PC-3 (cell line): Measurements from ENCODE around the gene VGF. TPM values are rescaled to one million over a fixed set of nuclear protein-coding genes. Genes with fewer than 3 reads are reported as not detected.

Experiments used
- ATAC-seq: fragments of 200-7000 bp; cut with Tn5 transposase; 2 replicates; pipeline ENCODE4 v1.9.1; 2020; ENCODE audit warnings: mild to moderate bottlenecking, moderate library complexity
- BruUV-seq: library from RNA; stranded (reverse); fragments of 400-500 nt; replicated peaks from 2 replicates; lab custom pipeline; 2021; lab: Mats Ljungman, UMichigan
- CTCF ChIA-PET: fragments of 300-600 bp; sonication (Branson Sonifier 250); formaldehyde crosslinking; loops from one replicate; lab custom pipeline; 2022; ENCODE audit warnings: antibody characterized with exemption; lab: Charles Lee
- POLR2A ChIA-PET: fragments of 300-600 bp; sonication (Branson Sonifier 250); formaldehyde crosslinking; loops from one replicate; lab custom pipeline; 2022; ENCODE audit warnings: antibody characterized with exemption; ENCODE audit not compliant: unreplicated experiment; lab: Charles Lee
- DNase-seq: peaks from one replicate; pipeline ENCODE4 v3.0.0-alpha.2; 2015
- H2AFZ ChIP-seq: fragments of 300-600 bp; sonication (generic); 2 replicates; pipeline ENCODE4 v1.6.0; 2016; ENCODE audit warnings: antibody characterized with exemption, low read length
- H3F3A ChIP-seq: fragments of 300-600 bp; sonication (generic); one replicate; pipeline ENCODE4 v1.6.0; 2017; ENCODE audit warnings: antibody characterized with exemption, low read length, control low read depth, mild to moderate bottlenecking; ENCODE audit not compliant: unreplicated experiment
- H3K27ac ChIP-seq: fragments of 300-600 bp; sonication (generic); 2 replicates; pipeline ENCODE4 v1.5.1; 2016; ENCODE audit warnings: mild to moderate bottlenecking, low read length
- H3K27me3 ChIP-seq: fragments of 300-600 bp; sonication (generic); 2 replicates; pipeline ENCODE4 v1.6.1; 2016; ENCODE audit warnings: low read length, mixed read lengths
- H3K36me3 ChIP-seq: fragments of 300-600 bp; sonication (generic); 2 replicates; pipeline ENCODE4 v1.6.1; 2016; ENCODE audit warnings: low read depth, mixed run types, low read length, mixed read lengths
- H3K4me1 ChIP-seq: fragments of 300-600 bp; sonication (generic); 2 replicates; pipeline ENCODE4 v1.5.1; 2016; ENCODE audit warnings: low read length; ENCODE audit not compliant: insufficient read depth
- H3K4me2 ChIP-seq: fragments of 300-600 bp; sonication (generic); 2 replicates; pipeline ENCODE4 v1.6.0; 2016; ENCODE audit warnings: low read length
- H3K4me3 ChIP-seq: fragments of 300-600 bp; sonication (generic); 2 replicates; pipeline ENCODE4 v1.5.1; 2016; ENCODE audit warnings: mild to moderate bottlenecking, low read length, mixed read lengths
- H3K79me2 ChIP-seq: fragments of 300-600 bp; sonication (generic); 2 replicates; pipeline ENCODE4 v1.6.1; 2017; ENCODE audit warnings: low read length, mixed read lengths
- H3K9ac ChIP-seq: fragments of 300-600 bp; sonication (generic); 2 replicates; pipeline ENCODE4 v1.6.0; 2016; ENCODE audit warnings: mild to moderate bottlenecking, low read length
- H3K9me2 ChIP-seq: fragments of 300-600 bp; sonication (generic); replicated peaks from 2 replicates; pipeline ENCODE4 v1.6.1; 2016; ENCODE audit warnings: mixed run types, low read length, mixed read lengths
- H3K9me3 ChIP-seq: fragments of 300-600 bp; sonication (generic); 2 replicates; pipeline ENCODE4 v1.6.1; 2016; ENCODE audit warnings: low read length, mixed read lengths
- H4K20me1 ChIP-seq: fragments of 300-600 bp; sonication (generic); 2 replicates; pipeline ENCODE4 v1.6.1; 2016; ENCODE audit warnings: low read length, mixed read lengths
- EZH2 ChIP-seq: fragments of 300-600 bp; sonication (generic); IDR thresholded peaks from one replicate; pipeline ENCODE4 v1.6.1; 2017; ENCODE audit warnings: antibody characterized with exemption, mild to moderate bottlenecking, low read length; ENCODE audit not compliant: unreplicated experiment
- EZH2phosphoT487 ChIP-seq: fragments of 300-600 bp; sonication (generic); IDR thresholded peaks from 2 replicates; pipeline ENCODE4 v1.6.1; 2018; ENCODE audit warnings: mild to moderate bottlenecking, antibody characterized with exemption, low read length, borderline replicate concordance
- intact Hi-C: fragments of 100-400 bp; cut with micrococcal nuclease; formaldehyde crosslinking; loops from 2 replicates; pipeline ENCODE4 v1.9.0; 2023
- total RNA-seq: library from RNA; depleted of rRNA; stranded (reverse); fragments of >200 nt; gene quantifications from 2 replicates; pipeline ENCODE4 v1.2.3, GENCODE V29; 2014
- TF ChIP-seq, protein P1 (sequence below): fragments of 300-600 bp; sonication (generic); conservative IDR thresholded peaks from 2 replicates; pipeline ENCODE4 v1.5.1; 2017; ENCODE audit warnings: antibody characterized with exemption, low read depth, mild to moderate bottlenecking, low read length

The VGF gene
- total RNA-seq, 1 experiment from 2014 or later, result 1.6 TPM

DNA sequence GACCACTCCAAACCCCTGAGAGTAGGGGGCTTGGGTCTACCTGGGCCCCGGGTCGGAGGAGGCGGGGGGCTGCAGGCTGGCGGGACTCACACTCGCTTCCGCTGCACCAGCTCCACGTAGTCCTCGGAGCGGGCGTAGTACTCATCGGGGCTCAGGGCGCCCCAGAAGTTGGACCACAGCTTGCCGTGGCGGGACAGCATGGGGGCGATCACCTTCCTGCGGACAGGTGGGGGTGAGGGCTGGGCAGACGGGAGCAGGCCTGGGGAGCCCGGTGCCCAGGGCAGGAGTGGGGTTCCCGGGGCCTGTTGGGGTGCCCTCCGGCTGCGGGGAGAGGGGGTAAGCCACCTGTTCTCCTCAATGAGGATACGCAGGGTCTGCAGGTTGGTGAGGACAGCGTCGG lies 46.1 kb upstream of the VGF start:
- intact Hi-C loops, result no loop called here
- Histone ChIP-seq H3K9ac (no peak overlapping the region), H4K20me1 (no peaks in the 10 kb centered on the region), H3K9me3 (no peaks in the 10 kb centered on the region), H3K4me3 (no peak overlapping the region), H3K79me2 (peaks cover 12% of the 10 kb centered on the region), H3K27me3 (no peaks in the 10 kb centered on the region), H3K9me2 (no peaks in the 10 kb centered on the region), H3K4me1 (peaks cover 10% of the 10 kb centered on the region), H3K4me2 (no peak overlapping the region), H3F3A (no peaks in the 10 kb centered on the region), H3K27ac (no peak overlapping the region), H3K36me3 (no peaks in the 10 kb centered on the region; the same call in 1 of the 2 replicates), H2AFZ (no peak overlapping the region)
- POLR2A ChIA-PET, result no interaction called here
- CTCF ChIA-PET, result no interaction called here
- no peak for DNase-seq
- no TSS peak for BruUV-seq
- ATAC-seq, result no peak
- TF ChIP-seq, protein P1, sequence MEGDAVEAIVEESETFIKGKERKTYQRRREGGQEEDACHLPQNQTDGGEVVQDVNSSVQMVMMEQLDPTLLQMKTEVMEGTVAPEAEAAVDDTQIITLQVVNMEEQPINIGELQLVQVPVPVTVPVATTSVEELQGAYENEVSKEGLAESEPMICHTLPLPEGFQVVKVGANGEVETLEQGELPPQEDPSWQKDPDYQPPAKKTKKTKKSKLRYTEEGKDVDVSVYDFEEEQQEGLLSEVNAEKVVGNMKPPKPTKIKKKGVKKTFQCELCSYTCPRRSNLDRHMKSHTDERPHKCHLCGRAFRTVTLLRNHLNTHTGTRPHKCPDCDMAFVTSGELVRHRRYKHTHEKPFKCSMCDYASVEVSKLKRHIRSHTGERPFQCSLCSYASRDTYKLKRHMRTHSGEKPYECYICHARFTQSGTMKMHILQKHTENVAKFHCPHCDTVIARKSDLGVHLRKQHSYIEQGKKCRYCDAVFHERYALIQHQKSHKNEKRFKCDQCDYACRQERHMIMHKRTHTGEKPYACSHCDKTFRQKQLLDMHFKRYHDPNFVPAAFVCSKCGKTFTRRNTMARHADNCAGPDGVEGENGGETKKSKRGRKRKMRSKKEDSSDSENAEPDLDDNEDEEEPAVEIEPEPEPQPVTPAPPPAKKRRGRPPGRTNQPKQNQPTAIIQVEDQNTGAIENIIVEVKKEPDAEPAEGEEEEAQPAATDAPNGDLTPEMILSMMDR, result no peak
- TF ChIP-seq EZH2 (no peak), EZH2phosphoT487 (no peak)

DNA sequence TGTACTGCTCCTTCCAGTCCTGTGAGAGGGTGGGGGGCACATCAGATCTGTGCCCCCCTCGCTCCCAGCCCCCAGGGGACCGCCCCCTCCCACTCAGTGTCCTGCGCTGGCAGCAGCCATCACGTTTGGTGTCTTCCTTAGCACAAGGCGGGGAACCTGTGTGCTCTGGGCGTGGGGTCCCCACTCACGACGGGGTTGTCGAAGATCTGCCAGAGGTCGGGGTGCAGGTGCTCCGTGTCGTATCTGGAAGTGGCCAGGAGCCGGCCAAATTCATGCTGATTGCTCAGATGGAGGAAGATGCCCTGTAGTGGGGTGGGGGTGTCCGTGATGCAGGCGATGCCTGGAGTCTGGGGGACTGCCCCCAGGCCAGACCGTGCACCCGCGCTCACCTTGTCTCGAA lies 44.8 kb upstream of the VGF start:
- intact Hi-C loops, result no loop called here
- BruUV-seq, result no TSS peak
- ATAC-seq (no peak), DNase-seq (no peak)
- H3F3A ChIP-seq, result no peaks in the 10 kb centered on the region
- TF ChIP-seq, protein P1, result no peak
- TF ChIP-seq EZH2phosphoT487 (no peak), EZH2 (no peak)
- H3K36me3 ChIP-seq, result no peaks in the 10 kb centered on the region; the same call in 1 of the 2 replicates
- H3K27me3 ChIP-seq, result no peaks in the 10 kb centered on the region
- H3K79me2 ChIP-seq, result no peaks in the 10 kb centered on the region
- no peak overlapping the region for H3K9ac ChIP-seq
- H4K20me1 ChIP-seq, result no peaks in the 10 kb centered on the region
- no peak overlapping the region for H3K4me3 ChIP-seq
- H3K9me3 ChIP-seq, result no peaks in the 10 kb centered on the region
- ChIA-PET CTCF (no interaction called here), POLR2A (no interaction called here)
- H3K4me1 ChIP-seq, result no peaks in the 10 kb centered on the region
- no peak overlapping the region for H3K27ac ChIP-seq
- H3K4me2 ChIP-seq, result no peak overlapping the region
- no peaks in the 10 kb centered on the region for H3K9me2 ChIP-seq
- H2AFZ ChIP-seq, result no peak overlapping the region

DNA sequence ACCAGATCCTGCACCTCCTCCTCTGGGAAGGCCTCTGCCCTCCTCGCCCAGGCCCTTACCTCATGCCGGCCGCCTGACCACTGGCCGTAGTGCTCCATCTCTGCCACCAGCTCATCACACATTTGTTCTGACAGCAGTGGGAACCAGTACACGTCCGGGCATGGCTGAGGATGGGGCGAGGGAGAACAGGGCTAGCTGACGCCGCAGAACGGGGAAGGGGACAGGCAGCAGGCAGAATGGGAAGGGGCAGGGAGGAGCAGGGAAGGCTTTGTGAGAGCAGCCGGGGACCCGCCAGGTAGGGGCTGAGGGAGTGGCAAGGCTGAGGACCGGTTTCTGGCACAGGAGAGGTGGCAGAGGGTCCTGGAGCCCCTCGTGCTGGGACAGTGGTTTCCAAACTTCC lies 43.4 kb upstream of the VGF start:
- H3K27me3 ChIP-seq, result no peaks in the 10 kb centered on the region
- no peaks in the 10 kb centered on the region for H3K9me2 ChIP-seq
- H3K27ac ChIP-seq, result no peak overlapping the region
- no peaks in the 10 kb centered on the region for H3K4me1 ChIP-seq
- no peak overlapping the region for H2AFZ ChIP-seq
- no peaks in the 10 kb centered on the region for H3K79me2 ChIP-seq
- H3K9ac ChIP-seq, result no peak overlapping the region
- no peaks in the 10 kb centered on the region for H3F3A ChIP-seq
- DNase-seq, result no peak
- no TSS peak for BruUV-seq
- H3K4me3 ChIP-seq, result no peak overlapping the region
- ChIA-PET POLR2A (no interaction called here), CTCF (no interaction called here)
- no peak overlapping the region for H3K4me2 ChIP-seq
- intact Hi-C loops, result no loop called here
- H4K20me1 ChIP-seq, result no peaks in the 10 kb centered on the region
- no peaks in the 10 kb centered on the region; the same call in 1 of the 2 replicates for H3K36me3 ChIP-seq
- TF ChIP-seq EZH2phosphoT487, result no peak
- TF ChIP-seq EZH2, result no peak
- TF ChIP-seq, protein P1, result no peak
- no peaks in the 10 kb centered on the region for H3K9me3 ChIP-seq
- ATAC-seq, result no peak
